Measurements from ENCODE around the gene MAOA. TPM values are rescaled to one million over a fixed set of nuclear protein-coding genes. Genes with fewer than 3 reads are reported as not detected.

Gene MAOA
- total and polyA plus RNA-seq, 2 donors: 50.6 to 95.1 TPM

- no peaks in the 10 kb centered on the region for H3K36me3 ChIP-seq (ENCODE audit: insufficient read depth)
- no peak overlapping the region for H3K27ac ChIP-seq (ENCODE audit: low read depth)
- H3K4me1 ChIP-seq (ENCODE audit: insufficient read depth): no peaks in the 10 kb centered on the region
Observed at GRCh38 chrX:43676971-43677572, 21.0 kb downstream of the MAOA start.

GRCh38 chrX:43677993-43678392 is 21.9 kb downstream of the MAOA start:
- Histone ChIP-seq H3K4me3 (ENCODE audit: low read depth, low read length) (no peak overlapping the region), H3K27ac (ENCODE audit: low read depth) (no peak overlapping the region), H3K4me1 (ENCODE audit: insufficient read depth) (no peaks in the 10 kb centered on the region), H3K36me3 (ENCODE audit: insufficient read depth) (no peaks in the 10 kb centered on the region)
- DNase-seq (ENCODE audit: extremely low spot score): no peak
- 72% methylated on average over 2 of the region's 2 CpGs for WGBS

More at GRCh38 chrX:43676971-43677572, 21.0 kb downstream of the MAOA start:
- H3K4me3 ChIP-seq (ENCODE audit: low read depth, low read length): no peak overlapping the region
- peak; percentile 33 for DNase-seq (ENCODE audit: extremely low spot score)

GRCh38 chrX:43679058-43679457 is 23.0 kb downstream of the MAOA start:
- no peak overlapping the region for H3K4me3 ChIP-seq (ENCODE audit: low read depth, low read length)
- H3K36me3 ChIP-seq (ENCODE audit: insufficient read depth): no peaks in the 10 kb centered on the region
- no peaks in the 10 kb centered on the region for H3K4me1 ChIP-seq (ENCODE audit: insufficient read depth)
- H3K27ac ChIP-seq (ENCODE audit: low read depth): no peak overlapping the region
- no peak for DNase-seq (ENCODE audit: extremely low spot score)
- WGBS: 44% methylated on average over 3 of the region's 3 CpGs

GRCh38 chrX:43679778-43680177 is 23.7 kb downstream of the MAOA start:
- DNase-seq (ENCODE audit: extremely low spot score): no peak
- H3K36me3 ChIP-seq (ENCODE audit: insufficient read depth): no peaks in the 10 kb centered on the region
- no peak overlapping the region for H3K4me3 ChIP-seq (ENCODE audit: low read depth, low read length)
- WGBS: 25% methylated on average over 2 of the region's 2 CpGs
- no peaks in the 10 kb centered on the region for H3K4me1 ChIP-seq (ENCODE audit: insufficient read depth)
- no peak overlapping the region for H3K27ac ChIP-seq (ENCODE audit: low read depth)

GRCh38 chrX:43682726-43683125 is 26.6 kb downstream of the MAOA start:
- Histone ChIP-seq H3K4me3 (ENCODE audit: low read depth, low read length) (no peak overlapping the region), H3K27ac (ENCODE audit: low read depth) (no peak overlapping the region), H3K36me3 (ENCODE audit: insufficient read depth) (no peaks in the 10 kb centered on the region), H3K4me1 (ENCODE audit: insufficient read depth) (no peaks in the 10 kb centered on the region)
- no peak for DNase-seq (ENCODE audit: extremely low spot score)

GRCh38 chrX:43685221-43685620 is 29.1 kb downstream of the MAOA start:
- H3K36me3 ChIP-seq (ENCODE audit: insufficient read depth): no peaks in the 10 kb centered on the region
- 93% methylated on average over 2 of the region's 2 CpGs for WGBS
- DNase-seq (ENCODE audit: extremely low spot score): no peak
- no peak overlapping the region for H3K4me3 ChIP-seq (ENCODE audit: low read depth, low read length)
- no peak overlapping the region for H3K27ac ChIP-seq (ENCODE audit: low read depth)
- H3K4me1 ChIP-seq (ENCODE audit: insufficient read depth): no peaks in the 10 kb centered on the region

GRCh38 chrX:43688586-43688985 is 32.5 kb downstream of the MAOA start:
- no peaks in the 10 kb centered on the region for H3K4me1 ChIP-seq (ENCODE audit: insufficient read depth)
- no peaks in the 10 kb centered on the region for H3K36me3 ChIP-seq (ENCODE audit: insufficient read depth)
- H3K4me3 ChIP-seq (ENCODE audit: low read depth, low read length): no peak overlapping the region
- 79% methylated on average over 1 of the region's 1 CpG for WGBS
- H3K27ac ChIP-seq (ENCODE audit: low read depth): no peak overlapping the region
- no peak for DNase-seq (ENCODE audit: extremely low spot score)

GRCh38 chrX:43693602-43694406 is 37.7 kb downstream of the MAOA start:
- peak overlapping the region; percentile 59 for H3K27ac ChIP-seq (ENCODE audit: low read depth)
- no peaks in the 10 kb centered on the region for H3K36me3 ChIP-seq (ENCODE audit: insufficient read depth)
- DNase-seq (ENCODE audit: extremely low spot score): no peak
- WGBS: 56% methylated on average over 3 of the region's 3 CpGs
- no peaks in the 10 kb centered on the region for H3K4me1 ChIP-seq (ENCODE audit: insufficient read depth)
- no peak overlapping the region for H3K4me3 ChIP-seq (ENCODE audit: low read depth, low read length)

- DNase-seq (ENCODE audit: extremely low spot score): no peak
- WGBS: 83% methylated on average over 3 of the region's 3 CpGs
- no peak overlapping the region for H3K4me3 ChIP-seq (ENCODE audit: low read depth, low read length)
- H3K27ac ChIP-seq (ENCODE audit: low read depth): no peak overlapping the region
- H3K36me3 ChIP-seq (ENCODE audit: insufficient read depth): no peaks in the 10 kb centered on the region
- no peaks in the 10 kb centered on the region for H3K4me1 ChIP-seq (ENCODE audit: insufficient read depth)
Observed at GRCh38 chrX:43699475-43699874, 43.4 kb downstream of the MAOA start.

GRCh38 chrX:43702079-43702524 is 46.0 kb downstream of the MAOA start:
- 50% methylated on average over 2 of the region's 2 CpGs for WGBS
- Histone ChIP-seq H3K36me3 (ENCODE audit: insufficient read depth) (no peaks in the 10 kb centered on the region), H3K4me3 (ENCODE audit: low read depth, low read length) (no peak overlapping the region), H3K27ac (ENCODE audit: low read depth) (peak overlapping the region; percentile 10), H3K4me1 (ENCODE audit: insufficient read depth) (no peaks in the 10 kb centered on the region)
- no peak for DNase-seq (ENCODE audit: extremely low spot score)

GRCh38 chrX:43702660-43703059 is 46.6 kb downstream of the MAOA start:
- Histone ChIP-seq H3K27ac (ENCODE audit: low read depth) (no peak overlapping the region), H3K36me3 (ENCODE audit: insufficient read depth) (no peaks in the 10 kb centered on the region), H3K4me1 (ENCODE audit: insufficient read depth) (no peaks in the 10 kb centered on the region), H3K4me3 (ENCODE audit: low read depth, low read length) (no peak overlapping the region)
- 52% methylated on average over 2 of the region's 2 CpGs for WGBS
- DNase-seq (ENCODE audit: extremely low spot score): no peak

- WGBS: 23% methylated on average over 4 of the region's 4 CpGs
- Histone ChIP-seq H3K4me3 (ENCODE audit: low read depth, low read length) (no peak overlapping the region), H3K27ac (ENCODE audit: low read depth) (no peak overlapping the region), H3K4me1 (ENCODE audit: insufficient read depth) (no peaks in the 10 kb centered on the region), H3K36me3 (ENCODE audit: insufficient read depth) (no peaks in the 10 kb centered on the region)
- DNase-seq (ENCODE audit: extremely low spot score): no peak
Observed at GRCh38 chrX:43703211-43703791, 47.2 kb downstream of the MAOA start.

- DNase-seq (ENCODE audit: extremely low spot score): no peak
- no peak overlapping the region for H3K4me3 ChIP-seq (ENCODE audit: low read depth, low read length)
- WGBS: 75% methylated on average over 2 of the region's 2 CpGs
- no peaks in the 10 kb centered on the region for H3K36me3 ChIP-seq (ENCODE audit: insufficient read depth)
- H3K27ac ChIP-seq (ENCODE audit: low read depth): peak overlapping the region; percentile 50
- no peaks in the 10 kb centered on the region for H3K4me1 ChIP-seq (ENCODE audit: insufficient read depth)
Observed at GRCh38 chrX:43706786-43707370, 50.8 kb downstream of the MAOA start.
